Ishikawa (cell line): Measurements from ENCODE around the gene KCNB1.

ENCODE experiments used
- CEBPB ChIP-seq: IDR thresholded peaks from 2 replicates; pipeline ENCODE4 v1.6.1; 2012
- EP300 ChIP-seq: IDR thresholded peaks from 2 replicates; pipeline ENCODE4 v1.6.1; 2012; ENCODE audit warnings: borderline replicate concordance
- FOXM1 ChIP-seq: IDR thresholded peaks from 2 replicates; pipeline ENCODE4 v1.6.1; 2012; ENCODE audit warnings: low read depth, borderline replicate concordance
- MAX ChIP-seq: IDR thresholded peaks from 2 replicates; pipeline ENCODE4 v1.6.1; 2012
- NFIC ChIP-seq: IDR thresholded peaks from 2 replicates; pipeline ENCODE4 v1.6.1; 2012
- REST ChIP-seq: IDR thresholded peaks from 2 replicates; pipeline ENCODE4 v1.6.1; 2012; ENCODE audit warnings: low read depth, mild to moderate bottlenecking
- TAF1 ChIP-seq: IDR thresholded peaks from 2 replicates; pipeline ENCODE4 v1.6.1; 2012; ENCODE audit warnings: low read depth, mild to moderate bottlenecking
- TCF12 ChIP-seq: IDR thresholded peaks from 2 replicates; pipeline ENCODE4 v1.6.1; 2012; ENCODE audit warnings: low read depth
- TEAD4 ChIP-seq: IDR thresholded peaks from 2 replicates; pipeline ENCODE4 v1.6.1; 2012
- USF1 ChIP-seq: IDR thresholded peaks from 2 replicates; pipeline ENCODE4 v1.6.1; 2012
- YY1 ChIP-seq: IDR thresholded peaks from 2 replicates; pipeline ENCODE4 v1.6.1; 2012; ENCODE audit warnings: low read depth
- ZBTB7A ChIP-seq: IDR thresholded peaks from 2 replicates; pipeline ENCODE4 v1.6.1; 2012; ENCODE audit warnings: low read depth

- TF ChIP-seq CEBPB (no peak), YY1 (no peak), EP300 (no peak), MAX (no peak), REST (no peak), TEAD4 (no peak), TAF1 (no peak), USF1 (no peak), ZBTB7A (no peak), NFIC (no peak), TCF12 (no peak), FOXM1 (no peak)
These were observed 95.5 kb downstream of the KCNB1 start for GRCh38 chr20:49386848-49387580.
